ENCODE measurements around the gene ARHGEF10L. TPM values are rescaled to one million over a fixed set of nuclear protein-coding genes. Genes with fewer than 3 reads are reported as not detected.
A peak's percentile ranks its signal among the peaks of the same experiment; 100 is the strongest.

The ARHGEF10L gene
- polyA plus RNA-seq, 1 donor, result 85.1 TPM

DNA sequence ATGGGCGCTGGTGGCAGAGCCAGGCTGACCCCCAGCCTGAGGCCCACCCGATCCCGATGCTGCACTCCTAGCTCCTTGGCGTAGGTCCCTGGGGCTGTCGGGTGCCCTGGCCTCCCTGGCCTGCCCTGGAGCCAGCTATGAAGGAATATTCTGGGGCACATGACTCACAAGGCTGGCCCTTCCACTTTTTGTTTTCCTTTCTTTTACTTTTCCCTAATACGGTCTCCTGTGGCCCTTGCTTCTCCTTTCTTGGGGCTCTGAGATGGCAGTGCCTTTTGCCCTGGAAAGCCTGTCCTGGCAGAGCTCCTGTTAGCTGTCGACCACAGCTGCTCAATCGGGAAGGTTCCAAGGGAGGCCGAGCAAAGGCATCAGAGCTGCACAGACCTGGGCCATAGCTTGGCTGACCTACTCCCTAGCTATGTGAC, 22.1 kb downstream of the ARHGEF10L start:
- no peaks in the 10 kb centered on the region for H3K36me3 ChIP-seq (ENCODE audit: control insufficient read depth, insufficient read depth, low read length)
- 83% methylated on average over 1 of the region's 9 CpGs for WGBS (ENCODE audit: insufficient coverage, low lambda C conversion rate)
- no peak overlapping the region for H3K4me3 ChIP-seq (ENCODE audit: low read length)
- H3K27ac ChIP-seq (ENCODE audit: low read length), result no peak overlapping the region
- no peaks in the 10 kb centered on the region for H3K9me3 ChIP-seq (ENCODE audit: control insufficient read depth, low read depth, low read length)
- no peaks in the 10 kb centered on the region for H3K27me3 ChIP-seq (ENCODE audit: control insufficient read depth, insufficient read depth, low read length)
- DNase-seq, result no peak
- peaks cover 48% of the 10 kb centered on the region for H3K4me1 ChIP-seq (ENCODE audit: control insufficient read depth, insufficient read depth, low read length)

GRCh38 chr1:17562375-17562774, 22.9 kb downstream of the ARHGEF10L start:
- no peak for DNase-seq
- WGBS (ENCODE audit: insufficient coverage, low lambda C conversion rate), result 100% methylated on average over 2 of the region's 5 CpGs

DNA sequence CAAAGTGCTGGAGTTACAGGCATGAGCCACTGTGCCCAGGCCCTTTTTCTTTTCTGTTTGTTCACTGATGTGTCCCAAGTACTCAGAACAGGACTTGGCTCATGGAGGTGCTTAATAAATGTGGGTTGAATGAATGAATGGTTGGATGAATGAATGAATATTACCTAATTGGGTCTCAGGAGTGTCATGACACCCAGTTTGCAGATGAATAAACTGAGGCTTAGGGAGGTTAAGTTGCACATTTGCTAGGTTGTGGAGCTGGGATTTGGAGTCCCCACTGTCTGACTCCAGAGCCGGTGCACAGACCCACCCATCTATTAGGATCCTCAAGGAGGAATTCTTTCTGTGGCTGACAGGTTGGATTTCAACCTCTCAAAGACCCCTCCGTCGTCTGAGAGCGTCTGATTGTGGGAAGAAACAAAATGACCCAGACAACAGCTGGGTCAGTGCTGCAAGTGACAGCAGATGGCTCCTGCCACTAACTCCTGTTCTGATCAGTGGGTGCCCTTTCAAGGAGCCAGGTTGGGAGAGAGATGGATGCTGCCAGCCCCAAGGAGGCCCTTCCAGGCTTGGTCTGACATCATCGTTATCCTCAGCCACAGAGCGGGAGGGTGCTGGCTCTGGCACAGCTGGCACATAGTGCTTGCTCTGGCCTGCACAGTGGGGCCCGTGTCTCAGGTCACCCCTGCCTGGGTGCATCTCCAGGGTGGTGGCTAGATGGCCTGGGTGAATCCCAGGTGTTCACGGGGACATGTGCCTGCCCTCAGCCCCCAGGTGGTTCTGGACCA, 24.2 kb downstream of the ARHGEF10L start:
- H3K36me3 ChIP-seq (ENCODE audit: control insufficient read depth, insufficient read depth, low read length), result no peaks in the 10 kb centered on the region
- peaks cover 52% of the 10 kb centered on the region for H3K4me1 ChIP-seq (ENCODE audit: control insufficient read depth, insufficient read depth, low read length)
- no peaks in the 10 kb centered on the region for H3K9me3 ChIP-seq (ENCODE audit: control insufficient read depth, low read depth, low read length)
- no peak overlapping the region for H3K4me3 ChIP-seq (ENCODE audit: low read length)
- WGBS (ENCODE audit: insufficient coverage, low lambda C conversion rate), result no CpG with 5 or more reads among the region's 8 CpGs
- DNase-seq, result no peak
- no peaks in the 10 kb centered on the region for H3K27me3 ChIP-seq (ENCODE audit: control insufficient read depth, insufficient read depth, low read length)
- no peak overlapping the region for H3K27ac ChIP-seq (ENCODE audit: low read length)

More at GRCh38 chr1:17562375-17562774, 22.9 kb downstream of the ARHGEF10L start:
- no peak overlapping the region for H3K4me3 ChIP-seq (ENCODE audit: low read length)
- H3K9me3 ChIP-seq (ENCODE audit: control insufficient read depth, low read depth, low read length), result no peaks in the 10 kb centered on the region
- peaks cover 53% of the 10 kb centered on the region for H3K4me1 ChIP-seq (ENCODE audit: control insufficient read depth, insufficient read depth, low read length)
- no peaks in the 10 kb centered on the region for H3K27me3 ChIP-seq (ENCODE audit: control insufficient read depth, insufficient read depth, low read length)
- no peak overlapping the region for H3K27ac ChIP-seq (ENCODE audit: low read length)
- no peaks in the 10 kb centered on the region for H3K36me3 ChIP-seq (ENCODE audit: control insufficient read depth, insufficient read depth, low read length)

- Histone ChIP-seq H3K27me3 (ENCODE audit: control insufficient read depth, insufficient read depth, low read length) (no peaks in the 10 kb centered on the region), H3K4me3 (ENCODE audit: low read length) (no peak overlapping the region), H3K36me3 (ENCODE audit: control insufficient read depth, insufficient read depth, low read length) (no peaks in the 10 kb centered on the region), H3K27ac (ENCODE audit: low read length) (no peak overlapping the region), H3K4me1 (ENCODE audit: control insufficient read depth, insufficient read depth, low read length) (peaks cover 49% of the 10 kb centered on the region), H3K9me3 (ENCODE audit: control insufficient read depth, low read depth, low read length) (no peaks in the 10 kb centered on the region)
- peak in 1 of 2 donors; percentile 61 for DNase-seq
- WGBS (ENCODE audit: insufficient coverage, low lambda C conversion rate), result no CpG with 5 or more reads among the region's 16 CpGs
Measured at GRCh38 chr1:17564458-17565393, 25.2 kb downstream of the ARHGEF10L start.

GRCh38 chr1:17565461-17566252, 26.2 kb downstream of the ARHGEF10L start:
- Histone ChIP-seq H3K4me3 (ENCODE audit: low read length) (no peak overlapping the region), H3K4me1 (ENCODE audit: control insufficient read depth, insufficient read depth, low read length) (peaks cover 48% of the 10 kb centered on the region), H3K36me3 (ENCODE audit: control insufficient read depth, insufficient read depth, low read length) (no peaks in the 10 kb centered on the region), H3K9me3 (ENCODE audit: control insufficient read depth, low read depth, low read length) (peaks cover 2% of the 10 kb centered on the region), H3K27me3 (ENCODE audit: control insufficient read depth, insufficient read depth, low read length) (no peaks in the 10 kb centered on the region), H3K27ac (ENCODE audit: low read length) (no peak overlapping the region)
- WGBS (ENCODE audit: insufficient coverage, low lambda C conversion rate), result no CpG with 5 or more reads among the region's 17 CpGs
- DNase-seq, result peak in 1 of 2 donors; percentile 37

DNA sequence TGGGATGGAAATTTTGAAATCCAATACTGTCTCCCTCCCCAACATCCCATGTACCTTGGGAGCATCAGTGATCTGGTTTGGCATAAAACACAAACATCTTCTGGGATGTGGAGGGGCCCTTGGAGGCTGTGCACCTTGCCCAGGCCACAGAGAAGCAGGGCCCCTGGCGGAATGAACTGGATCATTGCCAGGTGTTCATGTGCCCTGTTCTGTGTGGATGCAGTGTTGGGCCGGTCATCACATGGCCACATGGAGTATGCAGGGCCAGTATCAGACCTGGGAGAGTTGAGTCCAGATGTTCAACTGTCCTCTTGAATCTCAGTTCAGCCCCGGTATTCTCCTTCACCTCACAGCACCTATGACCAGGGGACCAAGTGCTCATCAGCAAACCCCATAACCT, 26.9 kb downstream of the ARHGEF10L start:
- Histone ChIP-seq H3K4me1 (ENCODE audit: control insufficient read depth, insufficient read depth, low read length) (peaks cover 46% of the 10 kb centered on the region), H3K36me3 (ENCODE audit: control insufficient read depth, insufficient read depth, low read length) (no peaks in the 10 kb centered on the region), H3K4me3 (ENCODE audit: low read length) (no peak overlapping the region), H3K27me3 (ENCODE audit: control insufficient read depth, insufficient read depth, low read length) (no peaks in the 10 kb centered on the region), H3K9me3 (ENCODE audit: control insufficient read depth, low read depth, low read length) (peaks cover 2% of the 10 kb centered on the region), H3K27ac (ENCODE audit: low read length) (no peak overlapping the region)
- no CpG with 5 or more reads among the region's 3 CpGs for WGBS (ENCODE audit: insufficient coverage, low lambda C conversion rate)
- peak; percentile 59 to 78 for DNase-seq

GRCh38 chr1:17566892-17567291, 27.4 kb downstream of the ARHGEF10L start:
- H3K27me3 ChIP-seq (ENCODE audit: control insufficient read depth, insufficient read depth, low read length), result no peaks in the 10 kb centered on the region
- DNase-seq, result no peak
- no peak overlapping the region for H3K4me3 ChIP-seq (ENCODE audit: low read length)
- WGBS (ENCODE audit: insufficient coverage, low lambda C conversion rate), result no CpG with 5 or more reads among the region's 9 CpGs
- no peak overlapping the region for H3K27ac ChIP-seq (ENCODE audit: low read length)
- peaks cover 2% of the 10 kb centered on the region for H3K9me3 ChIP-seq (ENCODE audit: control insufficient read depth, low read depth, low read length)
- no peaks in the 10 kb centered on the region for H3K36me3 ChIP-seq (ENCODE audit: control insufficient read depth, insufficient read depth, low read length)
- H3K4me1 ChIP-seq (ENCODE audit: control insufficient read depth, insufficient read depth, low read length), result peaks cover 44% of the 10 kb centered on the region

DNA sequence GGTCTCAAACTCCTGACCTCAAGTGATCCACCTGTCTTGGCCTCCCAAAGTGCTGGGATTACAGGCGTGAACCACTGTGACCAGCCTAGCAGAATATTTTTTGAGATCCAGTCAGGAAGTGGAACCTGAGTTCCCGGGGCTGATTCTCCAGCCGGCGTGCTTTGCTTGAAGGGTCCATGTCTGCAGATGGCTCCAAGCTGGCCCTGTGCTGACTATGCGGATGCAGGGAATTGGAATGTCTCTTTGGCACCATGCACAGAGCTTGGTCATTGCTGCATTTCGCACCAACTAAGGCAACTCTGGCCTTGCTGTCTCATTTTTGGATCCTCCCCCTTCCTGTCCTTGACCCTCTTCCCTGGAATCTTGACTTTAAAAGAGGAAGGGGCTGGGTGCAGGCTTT, 28.1 kb downstream of the ARHGEF10L start:
- DNase-seq, result no peak
- Histone ChIP-seq H3K4me1 (ENCODE audit: control insufficient read depth, insufficient read depth, low read length) (peaks cover 50% of the 10 kb centered on the region), H3K9me3 (ENCODE audit: control insufficient read depth, low read depth, low read length) (peaks cover 2% of the 10 kb centered on the region), H3K27ac (ENCODE audit: low read length) (no peak overlapping the region), H3K4me3 (ENCODE audit: low read length) (no peak overlapping the region), H3K27me3 (ENCODE audit: control insufficient read depth, insufficient read depth, low read length) (no peaks in the 10 kb centered on the region), H3K36me3 (ENCODE audit: control insufficient read depth, insufficient read depth, low read length) (no peaks in the 10 kb centered on the region)
- no CpG with 5 or more reads among the region's 6 CpGs for WGBS (ENCODE audit: insufficient coverage, low lambda C conversion rate)

- Histone ChIP-seq H3K4me3 (ENCODE audit: low read length) (no peak overlapping the region), H3K36me3 (ENCODE audit: control insufficient read depth, insufficient read depth, low read length) (no peaks in the 10 kb centered on the region), H3K9me3 (ENCODE audit: control insufficient read depth, low read depth, low read length) (peaks cover 2% of the 10 kb centered on the region), H3K4me1 (ENCODE audit: control insufficient read depth, insufficient read depth, low read length) (peaks cover 54% of the 10 kb centered on the region), H3K27me3 (ENCODE audit: control insufficient read depth, insufficient read depth, low read length) (no peaks in the 10 kb centered on the region), H3K27ac (ENCODE audit: low read length) (no peak overlapping the region)
- no peak for DNase-seq
- WGBS (ENCODE audit: insufficient coverage, low lambda C conversion rate), result 100% methylated on average over 1 of the region's 11 CpGs
Measured at GRCh38 chr1:17568014-17568900, 28.8 kb downstream of the ARHGEF10L start.
